Effector CD4-positive, alpha-beta T cell (primary cell): ENCODE results near the gene PLEKHM1.
A peak's percentile ranks its signal among the peaks of the same experiment; 100 is the strongest.
"Not testable (repeated sequence)": the region's sequence is repeated elsewhere in the genome, so short reads cannot be mapped to it uniquely, and the experiment has no call there.

Experiments used
- DNase-seq: peaks from one replicate; pipeline ENCODE4 v3.0.0-alpha.2; 2020
- total RNA-seq: gene quantifications from one replicate; lab custom pipeline; 2026; lab: John Stamatoyannopoulos, UW

The PLEKHM1 gene
- total RNA-seq, result 76.0 reads per million, percentile 77 among the genes with 10 or more reads in this experiment

DNA sequence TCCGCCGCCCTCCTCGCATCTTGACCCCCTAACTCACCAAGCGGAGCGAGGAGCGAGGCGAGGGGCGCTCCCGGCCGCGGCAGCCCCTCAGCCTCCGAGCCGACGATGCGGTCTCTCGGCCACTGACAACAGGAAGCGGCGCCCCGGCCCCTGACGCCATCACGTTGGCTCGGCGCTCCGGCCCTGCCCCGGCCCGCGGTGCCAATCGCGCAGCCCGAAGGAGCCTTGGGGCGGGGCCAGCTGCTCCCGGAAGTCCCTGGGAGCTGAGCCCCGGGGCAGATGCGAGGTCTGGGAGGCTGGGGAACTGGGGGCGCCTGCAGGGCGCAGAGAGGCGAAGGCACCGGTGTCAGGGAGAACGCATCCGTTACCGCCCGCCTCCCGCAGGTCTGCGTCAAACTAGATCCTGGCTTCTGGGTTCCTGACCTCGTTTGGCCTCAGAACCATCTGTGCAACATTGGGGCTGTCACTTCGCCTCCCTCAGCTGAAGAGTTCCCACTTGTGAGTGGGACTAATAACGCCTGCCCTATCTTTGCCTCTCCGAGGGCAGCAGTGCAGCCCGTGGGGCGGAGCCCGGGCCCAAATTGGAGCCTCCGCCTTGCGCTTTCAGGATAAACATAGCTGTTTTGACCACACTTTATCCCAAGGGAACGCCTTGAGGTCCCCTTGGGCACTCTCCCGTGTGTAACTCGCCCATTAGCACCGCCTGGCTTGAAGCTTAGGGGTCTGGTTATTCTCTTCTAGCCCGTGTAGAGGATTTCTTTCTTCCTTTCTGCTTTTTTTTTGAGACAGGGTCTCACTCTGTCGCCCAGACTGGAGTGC is at the start of gene PLEKHM1:
Gene PLEKHM1, minus strand, starts transcription at position 107 of the 819 bp plus-strand sequence. CDS start 8,237 bp downstream, outside the sequence.
- DNase-seq, result peak; percentile 77

DNA sequence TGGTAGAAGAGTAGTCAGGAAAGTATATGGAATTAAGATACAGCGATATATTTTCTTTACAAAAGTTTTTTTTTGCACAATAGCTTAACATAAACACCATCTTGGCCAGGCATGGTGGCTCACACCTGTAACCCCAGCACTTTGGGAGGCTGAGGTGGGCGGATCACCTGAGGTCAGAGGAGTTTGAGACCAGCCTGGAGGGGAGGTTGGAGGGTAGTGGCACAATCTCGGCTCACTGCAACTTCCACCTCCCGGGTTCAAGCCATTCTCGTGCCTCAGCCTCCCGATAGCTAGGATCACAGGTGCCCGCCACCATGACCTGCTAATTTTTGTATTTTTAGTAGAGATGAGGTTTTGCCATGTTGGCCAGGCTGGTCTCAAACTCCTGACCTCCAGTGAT is 47.6 kb upstream of the PLEKHM1 start:
- DNase-seq, result not testable (repeated sequence)

DNA sequence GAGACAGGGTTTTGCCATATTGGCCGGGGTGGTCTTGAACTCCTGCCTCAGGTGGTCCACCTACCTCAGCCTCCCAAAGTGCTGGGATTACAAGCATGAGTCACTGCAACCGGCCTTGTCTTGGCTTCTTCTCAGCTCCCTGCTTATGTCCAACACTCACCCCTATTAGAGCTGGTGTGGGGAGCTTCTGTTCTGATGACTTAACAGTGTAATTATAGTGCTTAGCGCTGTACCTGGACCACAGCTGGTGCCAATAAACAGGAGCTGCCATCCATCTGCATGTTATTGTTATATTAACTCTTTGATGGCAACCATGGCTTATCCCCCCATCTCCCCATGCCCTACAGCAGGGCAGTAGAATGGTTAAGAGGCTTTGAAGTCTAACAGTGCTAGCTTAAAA is 15.6 kb upstream of the PLEKHM1 start:
- not testable (repeated sequence) for DNase-seq

DNA sequence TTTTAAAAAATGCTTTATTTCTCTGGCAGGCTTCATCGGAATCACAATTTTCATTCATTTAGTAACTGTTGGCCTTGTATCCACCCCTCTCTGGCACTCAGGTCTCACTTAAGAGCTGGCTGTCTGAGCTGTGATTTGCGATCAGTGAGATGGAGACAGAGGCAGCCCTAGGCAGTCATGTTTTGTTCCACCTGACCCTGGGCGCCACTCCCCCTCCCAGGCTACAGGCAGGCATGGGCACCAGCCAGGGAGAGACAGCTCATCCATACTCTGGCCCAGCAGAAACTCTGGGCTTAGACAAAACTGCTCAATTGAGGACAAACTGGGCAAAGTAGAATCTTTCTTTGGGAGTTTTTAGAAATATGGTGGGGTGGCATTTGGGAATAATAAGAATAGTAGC is 14.7 kb upstream of the PLEKHM1 start:
- DNase-seq, result not testable (repeated sequence)

DNA sequence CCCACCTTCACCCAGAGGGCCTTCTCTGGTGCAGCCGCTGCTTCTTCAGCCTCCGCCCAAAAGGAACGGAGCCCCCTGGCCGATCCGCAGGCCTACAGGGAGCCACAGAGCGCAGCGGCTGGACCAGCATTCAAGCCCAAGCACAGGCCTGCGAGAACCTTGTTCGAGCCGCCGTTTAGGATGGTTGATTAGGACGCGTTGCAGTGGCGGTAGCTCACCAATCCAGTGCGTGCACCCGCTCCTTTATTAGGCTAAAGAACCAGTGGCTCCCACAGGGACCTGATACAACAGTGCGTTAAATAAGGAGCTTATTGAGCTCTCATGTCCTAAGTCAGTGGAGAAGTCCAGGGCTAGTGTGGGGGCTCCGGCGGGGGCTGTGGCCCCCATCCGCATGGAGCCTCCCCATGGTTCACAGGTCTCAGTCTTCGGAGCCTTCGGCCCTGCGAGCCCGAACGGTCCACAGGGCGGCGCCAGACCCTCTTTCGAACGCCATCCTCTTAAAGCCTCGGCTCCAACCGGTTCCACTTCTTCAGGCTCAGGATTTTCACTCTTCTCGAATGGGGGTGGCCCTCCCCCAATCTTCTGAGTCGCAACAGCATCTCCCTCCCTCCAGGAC is 10.7 kb upstream of the PLEKHM1 start:
- not testable (repeated sequence) for DNase-seq

DNA sequence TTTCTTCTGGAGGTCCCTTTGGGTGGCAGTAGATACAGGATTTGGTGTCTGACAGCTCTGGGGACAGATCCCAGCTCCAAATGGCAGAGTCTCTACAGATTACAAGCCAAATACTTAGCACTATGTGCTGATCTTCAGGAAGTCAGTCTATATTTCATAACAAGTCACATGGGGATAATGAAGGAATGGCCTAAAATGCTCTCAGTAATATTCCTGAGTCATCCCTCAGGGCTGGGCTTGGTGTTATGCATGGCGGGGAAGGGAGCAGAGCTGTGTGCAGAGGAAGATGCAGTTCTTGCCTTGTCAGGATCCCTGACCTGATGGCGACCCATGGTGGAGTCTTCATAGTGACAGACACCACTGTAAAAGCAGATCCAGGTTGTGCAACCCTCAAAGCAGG is 10.0 kb upstream of the PLEKHM1 start:
- DNase-seq, result not testable (repeated sequence)

DNA sequence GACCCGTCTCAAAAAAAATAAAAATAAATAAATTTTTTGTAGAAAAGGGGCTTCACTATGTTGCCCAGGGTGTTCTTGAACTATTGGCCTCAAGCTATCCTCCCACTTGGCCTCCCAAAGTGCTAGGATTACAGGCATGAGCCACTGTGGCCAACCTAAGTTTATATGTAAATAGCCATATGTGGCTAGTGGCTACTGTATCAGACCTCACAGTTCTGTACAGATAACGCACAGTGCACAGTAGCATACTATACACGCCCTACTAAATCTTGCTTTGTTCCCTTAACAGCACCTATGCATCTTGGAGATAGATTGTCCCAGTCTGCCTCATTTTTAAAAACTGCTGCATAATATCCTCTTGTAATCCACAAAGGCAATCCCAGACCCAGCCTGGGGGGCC is 8.7 kb upstream of the PLEKHM1 start:
- DNase-seq, result not testable (repeated sequence)

DNA sequence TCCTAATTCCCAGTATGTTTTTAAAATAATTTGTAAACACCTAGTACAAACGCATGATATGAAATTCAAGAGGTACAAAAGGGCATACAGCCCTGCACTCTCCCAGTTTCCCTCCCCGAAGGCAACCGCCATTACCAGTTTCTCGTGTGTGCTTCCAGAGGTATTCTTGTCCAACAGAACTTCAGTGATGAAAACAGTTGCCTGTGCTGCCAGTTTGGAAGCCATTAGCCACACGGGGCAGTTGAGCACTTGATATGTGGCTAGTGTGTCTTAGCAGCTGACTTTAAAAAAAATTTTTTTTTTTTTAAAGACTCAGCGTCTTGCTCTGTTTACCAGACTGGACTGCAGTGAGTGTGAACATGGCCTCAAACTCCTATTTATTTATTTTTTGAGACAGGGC is 7.9 kb upstream of the PLEKHM1 start:
- not testable (repeated sequence) for DNase-seq

DNA sequence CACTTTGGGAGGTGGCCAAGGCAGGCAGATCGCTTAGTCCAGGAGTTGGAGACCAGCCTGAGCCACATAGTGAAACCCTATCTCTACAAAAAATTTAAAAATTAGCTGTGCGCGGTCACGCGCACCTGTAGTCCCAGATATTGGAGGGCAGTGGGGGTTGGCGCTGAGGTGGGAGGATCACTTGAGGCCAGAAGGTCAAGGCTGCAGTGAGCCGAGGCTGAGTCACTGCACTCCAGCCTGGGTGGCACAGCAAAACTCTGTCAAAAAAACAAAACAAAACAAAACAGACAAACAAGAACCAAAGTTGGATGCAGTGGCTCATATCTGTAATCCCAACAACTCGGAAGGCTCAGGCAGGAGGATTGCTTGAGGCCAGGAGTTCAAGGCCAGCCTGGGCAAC is 6.9 kb upstream of the PLEKHM1 start:
- not testable (repeated sequence) for DNase-seq

DNA sequence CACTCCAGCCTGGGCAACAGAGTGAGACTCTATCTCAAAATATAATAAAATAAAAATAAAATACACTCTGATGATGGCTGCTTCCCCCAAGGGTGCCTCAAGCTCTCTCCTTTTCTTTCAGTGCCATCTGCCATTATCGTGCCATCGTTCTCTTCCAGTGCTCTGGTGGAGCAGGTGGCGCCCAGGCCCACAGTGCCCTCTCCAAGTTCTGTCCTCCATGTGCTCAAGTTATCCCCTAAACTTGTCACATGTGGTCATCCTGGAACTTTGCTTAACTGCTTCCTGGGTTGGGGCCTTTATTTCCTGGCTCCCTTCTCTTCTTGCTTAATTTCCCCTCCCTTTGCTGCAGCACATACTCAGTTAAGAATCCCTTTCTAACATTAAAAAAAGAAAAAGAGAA is 6.0 kb upstream of the PLEKHM1 start:
- DNase-seq, result not testable (repeated sequence)

DNA sequence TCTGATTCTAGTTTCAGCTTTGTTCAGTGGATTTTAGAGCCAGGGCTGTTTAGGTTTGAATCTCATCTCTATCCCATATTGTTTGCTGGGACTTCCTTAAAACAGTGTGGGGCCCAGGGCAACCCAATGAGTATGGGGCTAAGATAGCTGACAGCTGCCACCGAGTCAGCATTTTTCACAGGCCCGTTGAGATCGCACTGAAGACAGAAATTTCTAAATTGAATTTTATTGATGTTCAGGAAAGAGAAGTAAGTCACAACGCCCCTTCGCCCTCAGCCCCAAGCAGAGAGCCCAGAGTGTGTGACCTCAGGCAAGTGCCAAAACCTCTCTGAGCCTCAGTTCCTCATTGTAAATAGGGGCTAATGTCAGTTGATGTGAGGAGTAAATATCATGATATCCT is 4.0 kb upstream of the PLEKHM1 start:
- not testable (repeated sequence) for DNase-seq

DNA sequence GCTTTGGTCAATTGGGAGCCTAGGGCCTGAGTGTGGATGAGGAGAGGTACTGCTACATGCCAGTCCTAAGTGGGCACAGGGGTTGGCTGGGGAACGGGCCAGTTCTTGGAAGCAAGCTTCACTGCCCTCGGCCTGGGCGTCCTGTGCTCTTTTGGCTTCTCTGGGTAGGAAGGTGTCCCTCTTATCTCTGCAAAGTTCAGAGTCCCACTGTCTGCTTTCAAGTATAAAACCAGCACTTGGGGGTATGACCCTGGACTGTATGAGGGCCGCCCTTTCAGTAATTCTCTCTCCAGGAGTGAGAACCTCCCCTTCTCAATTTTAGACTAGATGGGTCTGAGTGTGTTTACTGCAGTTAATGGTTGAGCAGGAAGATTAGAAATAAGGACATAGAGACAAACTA is 1.6 kb upstream of the PLEKHM1 start:
- DNase-seq, result not testable (repeated sequence)

DNA sequence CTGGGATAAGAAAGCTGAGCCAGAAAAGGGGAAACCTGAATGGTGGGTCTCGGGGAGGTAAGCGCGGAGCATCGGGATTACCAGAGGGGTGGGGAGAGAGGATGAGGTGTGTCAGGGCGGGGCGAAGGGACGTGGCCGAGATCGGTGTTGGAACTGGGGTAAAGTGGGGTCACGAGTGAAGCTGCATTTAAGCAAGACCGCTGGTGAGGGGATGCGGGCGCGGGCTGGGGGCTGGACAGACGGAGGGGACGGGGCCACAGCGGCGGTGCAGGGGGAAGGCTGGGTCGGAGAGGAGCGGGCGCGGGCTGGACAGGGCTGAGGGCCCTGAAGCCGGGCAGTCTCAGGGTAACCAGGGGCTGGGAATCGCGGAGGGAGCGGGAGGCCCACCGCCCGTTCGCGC is 323 bp downstream of the PLEKHM1 start:
- not testable (repeated sequence) for DNase-seq

DNA sequence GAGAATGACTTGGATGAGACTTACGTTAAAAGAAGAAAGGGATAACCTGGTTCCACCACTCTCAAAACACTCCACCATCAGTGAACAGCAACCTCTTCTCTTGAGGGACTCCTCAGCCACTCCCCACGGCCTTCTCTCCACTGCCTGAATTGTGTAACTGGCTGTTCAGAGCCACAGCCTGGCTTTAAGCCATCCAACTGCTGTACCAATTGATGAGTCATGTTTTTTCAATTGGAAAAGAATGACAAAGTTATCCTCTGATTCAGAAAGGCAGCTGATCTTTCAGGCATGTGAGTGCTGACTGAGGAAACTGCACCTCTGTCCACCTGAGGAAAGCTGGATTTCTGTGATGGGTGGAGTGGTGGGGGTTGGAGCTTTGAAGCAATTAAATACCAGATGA is 2.8 kb downstream of the PLEKHM1 start:
- not testable (repeated sequence) for DNase-seq

DNA sequence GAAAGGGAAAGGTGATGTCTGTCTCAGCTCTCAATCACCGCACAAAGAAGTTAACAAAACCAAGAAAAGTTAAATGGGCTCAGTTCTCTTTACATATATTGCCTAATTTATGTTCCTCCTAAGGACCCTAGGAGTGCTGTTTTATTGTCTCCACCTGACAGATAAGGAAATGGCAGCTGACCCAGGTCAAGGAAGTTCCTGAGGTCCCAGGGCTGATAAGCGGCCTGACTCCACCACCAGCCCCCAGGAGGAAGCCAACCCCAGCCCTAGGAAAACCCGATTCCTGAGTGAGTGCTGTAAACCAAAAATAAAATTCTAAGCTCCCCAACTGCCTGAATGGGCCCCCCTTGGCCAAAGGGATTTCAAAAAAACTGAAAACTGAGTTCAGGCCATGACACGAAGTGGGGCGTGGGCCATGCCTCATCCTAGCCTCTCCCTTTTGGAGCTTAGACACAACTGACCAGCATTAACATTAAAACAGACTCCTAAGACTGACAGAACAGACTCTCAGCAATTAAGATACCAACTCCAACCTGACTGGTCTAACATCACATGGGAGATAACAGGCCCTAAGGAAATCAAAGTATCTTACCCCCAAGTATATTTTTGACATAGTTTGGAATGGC is 6.8 kb downstream of the PLEKHM1 start:
- not testable (repeated sequence) for DNase-seq

DNA sequence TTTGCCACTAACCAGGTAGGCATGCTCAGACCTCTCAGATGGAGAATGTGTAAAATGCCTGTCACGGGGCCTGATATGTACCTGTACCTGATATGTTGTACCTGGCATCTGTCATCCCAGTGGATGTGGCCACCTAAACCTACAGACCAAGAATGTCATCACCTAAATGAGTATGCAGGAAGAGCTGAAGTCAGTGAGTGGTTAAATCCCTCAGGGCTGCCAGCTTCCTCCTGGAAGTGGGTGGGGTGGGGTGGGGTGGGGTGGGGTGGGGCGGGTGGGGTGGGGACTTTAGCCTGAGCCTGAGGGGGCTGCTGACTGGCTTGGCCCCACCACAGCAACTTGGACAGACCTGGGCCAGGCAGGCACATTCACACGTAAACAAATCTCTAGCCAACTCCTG is 7.3 kb downstream of the PLEKHM1 start:
- DNase-seq, result not testable (repeated sequence)

DNA sequence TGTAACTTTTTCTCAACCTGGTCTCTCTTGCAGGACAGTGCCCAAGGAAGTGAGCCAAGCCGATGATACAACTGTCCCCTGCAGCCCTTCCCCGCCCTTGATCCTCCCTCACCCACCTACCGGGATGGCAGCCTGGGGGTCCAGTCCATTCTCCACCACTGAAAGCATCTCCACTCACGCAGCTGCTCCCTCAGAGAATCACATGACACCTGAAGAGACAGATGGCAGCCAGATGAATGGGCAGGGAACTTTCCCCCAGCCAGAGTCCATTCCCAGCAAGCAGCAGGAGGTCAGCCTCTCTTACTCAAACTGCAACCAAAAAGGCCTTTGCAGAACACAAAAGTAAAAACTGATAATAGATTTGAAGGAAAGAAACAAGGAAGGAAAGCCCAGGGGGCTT is 8.2 kb downstream of the PLEKHM1 start:
- DNase-seq, result not testable (repeated sequence)

DNA sequence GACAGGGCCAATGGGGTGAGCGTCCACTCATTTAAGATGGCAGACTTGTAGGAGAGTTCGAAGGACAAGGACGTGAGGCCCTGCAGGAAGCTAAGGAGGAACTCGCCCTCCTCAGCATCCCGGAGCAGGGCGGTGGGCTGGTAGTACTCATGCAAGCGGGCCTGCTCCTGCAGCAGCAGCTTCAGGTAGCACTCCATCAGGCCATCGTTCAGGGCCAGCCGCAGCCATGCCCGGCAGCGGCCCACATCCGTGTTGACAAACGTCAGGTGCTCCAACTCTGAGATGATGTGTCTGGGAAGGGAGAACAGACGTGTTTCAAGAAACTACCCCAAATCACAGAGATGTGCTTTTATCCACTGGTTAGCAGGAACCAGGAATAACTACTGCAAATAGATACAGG is 15.1 kb downstream of the PLEKHM1 start:
- DNase-seq, result not testable (repeated sequence)

DNA sequence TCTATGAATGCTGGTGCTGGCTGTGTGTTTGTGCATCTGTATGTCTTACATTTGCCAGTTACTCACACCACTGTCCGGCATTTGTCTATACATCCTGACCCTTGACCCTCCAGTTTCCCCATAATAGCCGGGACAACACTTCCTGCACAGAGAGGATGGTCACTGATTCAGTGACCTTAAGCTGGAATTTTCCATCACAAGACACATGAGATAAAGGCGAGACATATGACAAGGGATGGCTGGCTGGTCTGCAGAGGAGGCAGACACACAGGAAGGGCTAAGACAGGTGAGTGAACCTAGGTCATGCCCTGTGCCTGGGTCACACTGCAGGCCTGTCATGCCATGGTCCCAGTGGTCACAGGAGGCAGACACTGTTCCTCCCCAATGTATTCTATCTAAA is 18.3 kb downstream of the PLEKHM1 start:
- not testable (repeated sequence) for DNase-seq

DNA sequence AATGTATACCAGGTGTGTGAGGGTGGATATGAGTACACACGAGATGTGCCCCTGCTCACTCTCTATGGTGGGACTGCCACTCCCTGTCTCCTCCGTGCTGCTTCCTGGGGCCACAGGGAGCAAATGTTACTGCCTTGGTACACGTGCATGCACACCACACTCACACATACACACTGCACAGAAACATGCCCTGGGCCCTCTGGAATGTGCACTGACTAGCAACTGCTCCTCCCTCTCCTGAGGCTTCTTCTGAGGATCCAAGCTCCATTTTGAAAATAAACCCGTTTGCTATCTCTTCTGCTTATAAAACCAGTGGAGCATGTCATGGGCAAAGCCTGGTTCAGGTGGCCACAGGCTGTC is 21.3 kb downstream of the PLEKHM1 start:
- not testable (repeated sequence) for DNase-seq

DNA sequence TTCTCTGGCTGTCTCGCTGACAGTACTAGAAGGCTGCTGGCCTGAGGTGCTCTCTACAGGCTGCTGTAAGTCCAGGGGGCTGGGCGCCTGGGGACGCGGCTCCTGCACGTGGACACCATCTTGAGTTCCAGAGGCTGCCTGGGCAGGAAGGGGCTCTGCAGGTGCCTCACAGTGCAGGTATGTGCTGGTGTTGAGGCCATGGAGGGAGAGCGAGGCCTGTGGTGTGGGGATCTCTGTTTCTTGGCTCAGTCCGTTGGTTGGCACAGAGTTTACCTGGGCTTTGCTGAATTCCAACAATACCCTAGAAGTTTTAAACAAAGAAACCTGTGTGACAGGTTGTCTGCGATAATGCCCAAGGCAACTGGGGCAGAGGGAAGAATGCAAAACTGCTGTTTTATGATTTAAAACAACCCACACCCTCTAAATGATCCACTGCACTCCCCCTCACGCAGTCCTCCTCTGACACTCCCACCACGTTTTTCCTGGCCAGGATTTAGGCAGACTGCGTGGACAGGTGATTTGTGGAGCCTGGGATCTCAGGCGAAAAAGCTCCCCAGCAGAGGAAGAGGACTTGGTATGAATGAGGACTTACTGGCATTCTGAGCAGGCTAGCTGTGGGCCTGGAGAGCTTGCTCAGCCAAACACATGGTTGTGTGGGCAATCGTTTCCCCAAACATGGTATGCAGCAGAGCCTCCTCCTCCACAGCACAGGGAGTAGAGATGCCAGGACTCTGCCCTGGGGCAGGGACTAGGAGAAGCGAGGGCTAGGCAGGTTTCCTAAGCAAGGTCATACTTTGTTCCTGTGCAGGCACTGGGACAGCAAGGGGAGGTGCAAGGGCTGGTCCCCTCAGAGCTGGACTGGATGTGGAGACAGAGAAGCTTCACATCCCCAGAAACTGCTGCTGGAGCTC is 22.0 kb downstream of the PLEKHM1 start:
- DNase-seq, result not testable (repeated sequence)

DNA sequence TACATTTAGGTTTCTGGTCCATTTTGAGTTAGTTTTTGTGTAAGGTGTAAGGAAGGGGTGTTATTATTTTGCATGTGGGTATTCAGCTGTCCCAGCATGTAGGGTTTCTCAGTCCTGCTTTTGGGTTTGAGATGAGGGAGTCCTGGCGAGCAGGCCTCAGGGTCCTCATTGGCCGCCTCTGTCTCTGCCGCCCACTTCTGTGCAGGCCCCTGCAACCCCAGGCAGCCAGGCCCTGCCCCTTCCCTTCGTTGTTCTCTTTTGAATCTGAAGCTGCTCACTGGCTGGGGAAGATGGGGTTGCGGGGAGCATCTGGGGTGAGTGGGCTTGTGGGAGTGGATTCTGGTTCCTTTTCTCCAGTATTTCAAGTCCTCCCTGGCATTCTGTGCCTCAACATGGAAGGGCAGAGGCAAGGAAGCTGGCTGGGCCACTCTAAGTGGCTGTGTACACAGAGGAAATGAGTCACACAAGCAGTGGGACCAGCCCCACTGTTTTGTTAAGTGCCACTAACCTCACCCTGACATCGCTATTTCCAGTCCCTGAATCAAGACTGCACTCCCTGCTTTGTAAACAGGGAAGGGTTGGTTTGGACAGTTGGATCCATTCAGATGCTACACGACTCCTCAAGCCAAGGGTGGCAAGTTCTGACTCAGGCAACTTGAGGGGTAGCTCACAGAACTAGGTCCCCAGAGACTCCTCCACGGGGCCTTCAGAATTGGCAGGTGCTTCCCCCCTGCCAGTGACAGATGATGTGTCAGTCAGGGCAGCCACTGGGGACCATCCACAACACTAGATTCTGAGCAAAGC is 28.8 kb downstream of the PLEKHM1 start:
- not testable (repeated sequence) for DNase-seq
